Neural cell (in vitro differentiated cells): ENCODE results near the gene MRO. TPM values are rescaled to one million over a fixed set of nuclear protein-coding genes. Genes with fewer than 3 reads are reported as not detected.
"Not testable (repeated sequence)": the region's sequence is repeated elsewhere in the genome, so short reads cannot be mapped to it uniquely, and the experiment has no call there.

ENCODE experiments used
- H2AFZ ChIP-seq: fragments of 200-600, 300-800 bp; sonication (generic), shearing (Covaris generic); 2 replicates; pipeline ENCODE4 v1.6.0; 2014; ENCODE audit warnings: low read depth, mild to moderate bottlenecking, antibody characterized with exemption, low read length, moderate library complexity
- H3F3A ChIP-seq: fragments of 200-600 bp; shearing (Covaris generic); 2 replicates; pipeline ENCODE4 v1.6.1; 2016; ENCODE audit warnings: mild to moderate bottlenecking, moderate library complexity, mixed read lengths, antibody characterized with exemption, low read length; ENCODE audit not compliant: insufficient read depth, poor library complexity, severe bottlenecking
- H3K27ac ChIP-seq: fragments of 200-600, 300-800 bp; sonication (generic), shearing (Covaris generic); 2 replicates; pipeline ENCODE4 v1.5.1; 2014; ENCODE audit warnings: mild to moderate bottlenecking, low read length, moderate library complexity
- H3K27me3 ChIP-seq: fragments of 300-800, 200-600 bp; sonication (generic), shearing (Covaris generic); 2 replicates; pipeline ENCODE4 v1.6.0; 2014; ENCODE audit warnings: mild to moderate bottlenecking, low read depth, low read length, moderate library complexity; ENCODE audit not compliant: insufficient read depth
- H3K36me3 ChIP-seq: fragments of 300-800, 200-600 bp; sonication (generic), shearing (Covaris generic); 2 replicates; pipeline ENCODE4 v1.5.1; 2014; ENCODE audit warnings: mild to moderate bottlenecking, antibody characterized with exemption, low read length, moderate library complexity; ENCODE audit not compliant: insufficient read depth
- H3K4me2 ChIP-seq: fragments of 300-800, 200-600 bp; sonication (generic), shearing (Covaris generic); 2 replicates; pipeline ENCODE4 v1.6.0; 2014; ENCODE audit warnings: mild to moderate bottlenecking, low read length
- H3K4me3 ChIP-seq: fragments of 300-800, 200-600 bp; sonication (generic), shearing (Covaris generic); 2 replicates; pipeline ENCODE4 v1.5.1; 2014; ENCODE audit warnings: mild to moderate bottlenecking, low read length, moderate library complexity
- H3K79me2 ChIP-seq: fragments of 200-600 bp; shearing (Covaris generic); replicated peaks from 2 replicates; pipeline ENCODE4 v1.6.0; 2014; ENCODE audit warnings: mild to moderate bottlenecking, low read length, moderate library complexity; ENCODE audit not compliant: insufficient read depth
- H3K9ac ChIP-seq: fragments of 300-800, 200-600 bp; sonication (generic), shearing (Covaris generic); 2 replicates; pipeline ENCODE4 v1.6.1; 2016; ENCODE audit warnings: mild to moderate bottlenecking, low read length, mixed read lengths
- H3K9me2 ChIP-seq: fragments of 200-600 bp; shearing (Covaris generic); 2 replicates; pipeline ENCODE4 v1.6.1; 2016; ENCODE audit warnings: mild to moderate bottlenecking, low read length, mixed read lengths; ENCODE audit not compliant: insufficient read depth
- H3K9me3 ChIP-seq: fragments of 200-600, 300-800 bp; sonication (generic), shearing (Covaris generic); 2 replicates; pipeline ENCODE4 v1.6.1; 2016; ENCODE audit warnings: mild to moderate bottlenecking, mixed run types, low read length, moderate library complexity, mixed read lengths
- H4K20me1 ChIP-seq: fragments of 200-600 bp; shearing (Covaris generic); 2 replicates; pipeline ENCODE4 v1.6.1; 2016; ENCODE audit warnings: mild to moderate bottlenecking, mixed run types; ENCODE audit not compliant: insufficient read depth
- EP300 ChIP-seq: fragments of 450-650 bp; conservative IDR thresholded peaks from 2 replicates; pipeline ENCODE4 v1.6.1; 2014; ENCODE audit warnings: antibody characterized with exemption, mild to moderate bottlenecking, moderate library complexity; ENCODE audit not compliant: poor library complexity, severe bottlenecking
- EZH2 ChIP-seq: fragments of 200-600, 300-800 bp; shearing (Covaris generic), sonication (generic); IDR thresholded peaks from 2 replicates; pipeline ENCODE4 v1.6.1; 2014; ENCODE audit warnings: antibody characterized with exemption, low read length, borderline replicate concordance, mild to moderate bottlenecking; ENCODE audit not compliant: insufficient read depth, poor library complexity, severe bottlenecking
- MXI1 ChIP-seq: fragments of 450-650 bp; conservative IDR thresholded peaks from 2 replicates; pipeline ENCODE4 v1.6.1; 2014; ENCODE audit warnings: antibody characterized with exemption, mild to moderate bottlenecking; ENCODE audit not compliant: poor library complexity, severe bottlenecking
- POLR2AphosphoS5 ChIP-seq: IDR thresholded peaks from 2 replicates; pipeline ENCODE4 v1.6.1; 2012
- RAD21 ChIP-seq: fragments of 450-650 bp; conservative IDR thresholded peaks from 2 replicates; pipeline ENCODE4 v1.6.1; 2014; ENCODE audit warnings: antibody characterized with exemption, mild to moderate bottlenecking, moderate library complexity
- SMC3 ChIP-seq: fragments of 450-650 bp; conservative IDR thresholded peaks from 2 replicates; pipeline ENCODE4 v1.6.1; 2014; ENCODE audit warnings: antibody characterized with exemption, mild to moderate bottlenecking, moderate library complexity; ENCODE audit not compliant: poor library complexity
- TAF1 ChIP-seq: IDR thresholded peaks from 2 replicates; pipeline ENCODE4 v1.6.1; 2012; ENCODE audit warnings: low read depth
- polyA plus RNA-seq: library from polyadenylated mRNA; depleted of rRNA; stranded (reverse); fragments of >200 nt; gene quantifications from 2 replicates; pipeline ENCODE4 v1.2.3, GENCODE V29; 2014
- TF ChIP-seq, protein P1 (sequence below): IDR thresholded peaks from 2 replicates; pipeline ENCODE4 v1.6.1; 2012; ENCODE audit warnings: borderline replicate concordance
- TF ChIP-seq, protein P2 (sequence below): fragments of 450-650 bp; IDR thresholded peaks from 2 replicates; pipeline ENCODE4 v1.5.1; 2014; ENCODE audit warnings: antibody characterized with exemption, mild to moderate bottlenecking, moderate library complexity; ENCODE audit not compliant: poor library complexity, severe bottlenecking

The MRO gene
- polyA plus RNA-seq, 1 donor from 2014 or later, result not detected

DNA sequence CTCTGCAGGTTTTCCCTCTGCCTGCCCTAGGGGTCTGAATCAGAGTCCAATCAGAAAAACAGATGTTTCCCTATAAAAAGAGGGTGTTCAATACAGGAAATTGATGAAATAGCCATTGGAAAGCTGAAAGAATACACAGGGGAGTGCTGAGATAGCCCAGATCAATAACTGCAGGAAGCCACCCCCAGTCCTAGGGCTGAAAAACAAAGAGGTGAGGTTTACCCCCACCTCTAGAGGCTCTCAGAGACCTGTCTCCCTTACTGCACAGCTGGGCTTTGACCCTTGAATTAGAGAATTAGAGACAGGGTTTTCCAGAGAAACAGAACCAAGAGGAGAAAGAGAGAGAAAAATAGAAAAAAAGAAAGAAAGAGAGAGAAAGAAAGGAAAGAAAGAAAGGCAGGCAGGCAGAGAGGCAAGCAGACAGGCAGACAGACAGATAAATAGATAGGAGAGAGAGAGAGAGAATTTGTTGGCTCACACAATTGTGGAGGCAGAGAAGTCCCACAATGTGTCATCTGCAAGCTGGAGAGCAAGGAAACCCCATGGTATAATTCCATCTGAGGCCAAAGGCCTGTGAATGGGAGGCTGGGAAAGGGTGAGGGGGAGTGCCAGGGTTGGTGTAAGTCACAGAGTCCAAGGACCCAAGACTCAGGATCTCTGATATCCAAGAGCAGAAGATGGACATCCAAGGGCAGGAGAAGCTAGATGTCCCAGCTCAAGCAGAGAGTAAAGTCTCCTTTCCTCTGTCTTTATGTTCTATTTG is 40.2 kb upstream of the MRO start:
- TF ChIP-seq, protein P1, sequence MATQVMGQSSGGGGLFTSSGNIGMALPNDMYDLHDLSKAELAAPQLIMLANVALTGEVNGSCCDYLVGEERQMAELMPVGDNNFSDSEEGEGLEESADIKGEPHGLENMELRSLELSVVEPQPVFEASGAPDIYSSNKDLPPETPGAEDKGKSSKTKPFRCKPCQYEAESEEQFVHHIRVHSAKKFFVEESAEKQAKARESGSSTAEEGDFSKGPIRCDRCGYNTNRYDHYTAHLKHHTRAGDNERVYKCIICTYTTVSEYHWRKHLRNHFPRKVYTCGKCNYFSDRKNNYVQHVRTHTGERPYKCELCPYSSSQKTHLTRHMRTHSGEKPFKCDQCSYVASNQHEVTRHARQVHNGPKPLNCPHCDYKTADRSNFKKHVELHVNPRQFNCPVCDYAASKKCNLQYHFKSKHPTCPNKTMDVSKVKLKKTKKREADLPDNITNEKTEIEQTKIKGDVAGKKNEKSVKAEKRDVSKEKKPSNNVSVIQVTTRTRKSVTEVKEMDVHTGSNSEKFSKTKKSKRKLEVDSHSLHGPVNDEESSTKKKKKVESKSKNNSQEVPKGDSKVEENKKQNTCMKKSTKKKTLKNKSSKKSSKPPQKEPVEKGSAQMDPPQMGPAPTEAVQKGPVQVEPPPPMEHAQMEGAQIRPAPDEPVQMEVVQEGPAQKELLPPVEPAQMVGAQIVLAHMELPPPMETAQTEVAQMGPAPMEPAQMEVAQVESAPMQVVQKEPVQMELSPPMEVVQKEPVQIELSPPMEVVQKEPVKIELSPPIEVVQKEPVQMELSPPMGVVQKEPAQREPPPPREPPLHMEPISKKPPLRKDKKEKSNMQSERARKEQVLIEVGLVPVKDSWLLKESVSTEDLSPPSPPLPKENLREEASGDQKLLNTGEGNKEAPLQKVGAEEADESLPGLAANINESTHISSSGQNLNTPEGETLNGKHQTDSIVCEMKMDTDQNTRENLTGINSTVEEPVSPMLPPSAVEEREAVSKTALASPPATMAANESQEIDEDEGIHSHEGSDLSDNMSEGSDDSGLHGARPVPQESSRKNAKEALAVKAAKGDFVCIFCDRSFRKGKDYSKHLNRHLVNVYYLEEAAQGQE, result no peak
- no peak for TF ChIP-seq RAD21
- TF ChIP-seq SMC3, result no peak
- no peak for TF ChIP-seq EZH2
- TF ChIP-seq POLR2AphosphoS5, result no peak
- TF ChIP-seq, protein P2, sequence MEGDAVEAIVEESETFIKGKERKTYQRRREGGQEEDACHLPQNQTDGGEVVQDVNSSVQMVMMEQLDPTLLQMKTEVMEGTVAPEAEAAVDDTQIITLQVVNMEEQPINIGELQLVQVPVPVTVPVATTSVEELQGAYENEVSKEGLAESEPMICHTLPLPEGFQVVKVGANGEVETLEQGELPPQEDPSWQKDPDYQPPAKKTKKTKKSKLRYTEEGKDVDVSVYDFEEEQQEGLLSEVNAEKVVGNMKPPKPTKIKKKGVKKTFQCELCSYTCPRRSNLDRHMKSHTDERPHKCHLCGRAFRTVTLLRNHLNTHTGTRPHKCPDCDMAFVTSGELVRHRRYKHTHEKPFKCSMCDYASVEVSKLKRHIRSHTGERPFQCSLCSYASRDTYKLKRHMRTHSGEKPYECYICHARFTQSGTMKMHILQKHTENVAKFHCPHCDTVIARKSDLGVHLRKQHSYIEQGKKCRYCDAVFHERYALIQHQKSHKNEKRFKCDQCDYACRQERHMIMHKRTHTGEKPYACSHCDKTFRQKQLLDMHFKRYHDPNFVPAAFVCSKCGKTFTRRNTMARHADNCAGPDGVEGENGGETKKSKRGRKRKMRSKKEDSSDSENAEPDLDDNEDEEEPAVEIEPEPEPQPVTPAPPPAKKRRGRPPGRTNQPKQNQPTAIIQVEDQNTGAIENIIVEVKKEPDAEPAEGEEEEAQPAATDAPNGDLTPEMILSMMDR, result no peak
- TF ChIP-seq EP300, result no peak
- no peak for TF ChIP-seq TAF1
- no peak for TF ChIP-seq MXI1
- H3K9me3 ChIP-seq, result no peaks in the 10 kb centered on the region
- H3K4me3 ChIP-seq, result no peak overlapping the region
- H3F3A ChIP-seq, result no peaks in the 10 kb centered on the region
- H3K4me2 ChIP-seq, result no peak overlapping the region
- no peak overlapping the region for H3K27ac ChIP-seq
- H3K79me2 ChIP-seq, result no peaks in the 10 kb centered on the region
- no peaks in the 10 kb centered on the region for H3K9me2 ChIP-seq
- H3K27me3 ChIP-seq, result no peaks in the 10 kb centered on the region
- no peak overlapping the region for H2AFZ ChIP-seq
- H4K20me1 ChIP-seq, result no peaks in the 10 kb centered on the region
- H3K36me3 ChIP-seq, result no peaks in the 10 kb centered on the region
- no peak overlapping the region for H3K9ac ChIP-seq

DNA sequence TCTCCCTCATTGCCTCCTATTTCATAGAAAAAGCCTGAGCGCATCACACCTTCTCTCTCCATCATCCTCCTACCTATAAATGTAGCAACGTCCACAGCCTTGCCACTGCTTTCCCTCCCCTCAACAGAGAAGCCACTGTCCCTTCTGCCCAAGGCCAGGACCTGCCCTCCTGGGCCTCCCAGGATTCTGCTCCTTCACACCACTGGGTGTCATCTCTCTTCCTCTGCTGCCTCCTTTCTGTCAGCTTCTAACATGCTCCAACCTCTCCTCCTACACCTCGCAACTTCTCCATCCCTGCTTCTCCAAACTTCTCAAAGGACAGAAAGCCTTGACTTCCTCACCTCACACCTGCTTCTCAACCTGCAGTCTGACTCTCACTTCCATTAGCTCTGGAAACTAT is 37.9 kb upstream of the MRO start:
- H3K4me3 ChIP-seq, result no peak overlapping the region
- H2AFZ ChIP-seq, result no peak overlapping the region
- no peaks in the 10 kb centered on the region for H3K36me3 ChIP-seq
- H3K9me2 ChIP-seq, result no peaks in the 10 kb centered on the region
- no peaks in the 10 kb centered on the region for H3K79me2 ChIP-seq
- H3K4me2 ChIP-seq, result no peak overlapping the region
- no peak overlapping the region for H3K9ac ChIP-seq
- no peaks in the 10 kb centered on the region for H4K20me1 ChIP-seq
- H3K9me3 ChIP-seq, result no peaks in the 10 kb centered on the region
- H3K27me3 ChIP-seq, result no peaks in the 10 kb centered on the region
- H3K27ac ChIP-seq, result no peak overlapping the region
- TF ChIP-seq TAF1 (no peak), POLR2AphosphoS5 (no peak), EZH2 (no peak), MXI1 (no peak), SMC3 (no peak), RAD21 (no peak), EP300 (no peak)
- TF ChIP-seq, protein P2, result no peak
- TF ChIP-seq, protein P1, result no peak
- H3F3A ChIP-seq, result no peaks in the 10 kb centered on the region

DNA sequence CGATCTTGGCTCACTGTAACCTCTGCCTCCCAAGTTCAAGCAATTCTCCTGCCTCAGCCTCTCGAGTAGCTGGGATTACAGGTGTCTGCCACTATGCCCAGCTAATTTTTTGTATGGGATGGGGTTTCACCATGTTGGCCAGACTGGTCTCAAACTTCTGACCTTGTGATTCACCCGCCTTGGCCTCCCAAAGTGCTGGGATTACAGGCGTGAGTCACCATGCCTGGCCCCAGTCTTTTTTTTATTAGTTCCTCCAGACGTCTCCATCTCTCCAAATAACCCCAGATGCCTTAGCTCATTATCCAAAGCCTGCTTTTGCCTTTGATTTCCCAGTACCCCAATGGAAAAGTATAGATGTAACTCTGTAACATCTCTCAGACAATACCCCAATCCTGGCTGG is 37.4 kb upstream of the MRO start:
- not testable (repeated sequence) for H3K9ac ChIP-seq, H3K4me3 ChIP-seq, H3K36me3 ChIP-seq, H3K4me2 ChIP-seq, H3F3A ChIP-seq, H3K9me3 ChIP-seq, H4K20me1 ChIP-seq, H3K27ac ChIP-seq, H3K79me2 ChIP-seq, H3K9me2 ChIP-seq, H2AFZ ChIP-seq, H3K27me3 ChIP-seq
